BJ (cell line): ENCODE measurements around the gene FKBP8. TPM values are rescaled to one million over a fixed set of nuclear protein-coding genes. Genes with fewer than 3 reads are reported as not detected.

Experiments
- CTCF ChIA-PET: fragments of 350-600 bp; formaldehyde crosslinking; extraction: SDS; loops from one replicate; lab custom pipeline; 2021; ENCODE audit warnings: antibody characterized with exemption, inconsistent platforms; lab: Yijun Ruan, JAX
- POLR2A ChIA-PET: fragments of 300-600 bp; sonication (Branson Sonifier 250); formaldehyde crosslinking; extraction: SDS; loops from one replicate; lab custom pipeline; 2021; ENCODE audit warnings: antibody characterized with exemption; lab: Charles Lee
- DNase-seq: peaks from one replicate; pipeline ENCODE4 v3.0.0-alpha.2; 2011; ENCODE audit warnings: low read depth
- H3K27me3 ChIP-seq: 2 replicates; pipeline ENCODE4 v1.6.0; 2011; ENCODE audit warnings: low read length; ENCODE audit not compliant: control insufficient read depth, insufficient read depth
- H3K36me3 ChIP-seq: 2 replicates; pipeline ENCODE4 v1.5.1; 2011; ENCODE audit warnings: low read length; ENCODE audit not compliant: control insufficient read depth, insufficient read depth
- H3K4me3 ChIP-seq: 2 replicates; pipeline ENCODE4 v1.5.1; 2011; ENCODE audit warnings: low read depth, mild to moderate bottlenecking, control low read depth, low read length
- CTCF ChIP-seq: IDR thresholded peaks from 2 replicates; pipeline ENCODE4 v1.5.1; 2011; ENCODE audit warnings: low read depth, mild to moderate bottlenecking, control low read depth, inconsistent platforms, low read length, moderate library complexity; ENCODE audit not compliant: insufficient read depth
- polyA plus RNA-seq: library from polyadenylated mRNA; depleted of rRNA; stranded (reverse); fragments of >200 nt; gene quantifications from 2 replicates; pipeline ENCODE4 v1.2.3, GENCODE V29; 2011

The FKBP8 gene
- polyA plus RNA-seq, 1 experiment = 280 TPM

- CTCF ChIA-PET = interaction anchor here (0.6 to 1.9 kb wide), 7 partner anchors 10 to 108 kb away, joined by 3 to 8 read pairs (median 4); partner anchors contain the start of genes REX1BD and UBA52
- no peak for TF ChIP-seq CTCF
- POLR2A ChIA-PET = interaction anchor here (0.6 kb wide), 2 partner anchors 28 to 37 kb away, joined by 3 to 10 read pairs; partner anchors contain the start of gene ELL
These were observed 15.2 kb upstream of the FKBP8 start for GRCh38 chr19:18558604-18559003.

GRCh38 chr19:18558202-18558555 lies 14.8 kb upstream of the FKBP8 start:
- H3K4me3 ChIP-seq = peak overlapping the region; percentile 93
- peaks cover 3% of the 10 kb centered on the region; the same call in 1 of the 2 replicates for H3K36me3 ChIP-seq
- POLR2A ChIA-PET = interaction anchor here (0.6 kb wide), 2 partner anchors 29 to 37 kb away, joined by 3 to 10 read pairs; partner anchors contain the start of gene ELL
- no peak for DNase-seq
- no peak for TF ChIP-seq CTCF
- CTCF ChIA-PET = interaction anchor here (0.6 to 2.3 kb wide), 10 partner anchors 11 to 429 kb away, joined by 3 to 10 read pairs (median 4); partner anchors contain the start of genes REX1BD, UBA52 and UPF1
- no peaks in the 10 kb centered on the region for H3K27me3 ChIP-seq

More at GRCh38 chr19:18558604-18559003, 15.2 kb upstream of the FKBP8 start:
- no peak for DNase-seq
- H3K4me3 ChIP-seq = peak overlapping the region; percentile 93
- no peaks in the 10 kb centered on the region for H3K27me3 ChIP-seq
- H3K36me3 ChIP-seq = peaks cover 3% of the 10 kb centered on the region; the same call in 1 of the 2 replicates

- no peaks in the 10 kb centered on the region for H3K27me3 ChIP-seq
- ChIA-PET POLR2A (interaction anchor here (0.6 to 0.9 kb wide), 3 partner anchors 14 to 76 kb away, joined by 3 to 9 read pairs (median 7); partner anchors contain the start of gene FKBP8), CTCF (interaction anchor here (1.0 to 2.3 kb wide), 9 partner anchors 11 to 429 kb away, joined by 3 to 10 read pairs (median 4); partner anchors contain the start of genes REX1BD, UBA52 and UPF1)
- peaks cover 3% of the 10 kb centered on the region; the same call in 1 of the 2 replicates for H3K36me3 ChIP-seq
- H3K4me3 ChIP-seq = peak within 1 kb of the TSS; percentile 93
- no peak for TF ChIP-seq CTCF
- peak; percentile 97 for DNase-seq
These were observed 14.2 kb upstream of the FKBP8 start, which contains the start of gene KXD1 for GRCh38 chr19:18557411-18558201. TSS of gene KXD1 (plus strand) at chr19:18557870. CDS start at chr19:18562057, 4,187 bp downstream.

GRCh38 chr19:18551631-18552030 lies 8.3 kb upstream of the FKBP8 start:
- POLR2A ChIA-PET = no interaction called here
- no peak for TF ChIP-seq CTCF

GRCh38 chr19:18543814-18544475 lies 572 bp upstream of the FKBP8 start:
- no peak for TF ChIP-seq CTCF
- H3K36me3 ChIP-seq = peaks cover 18% of the 10 kb centered on the region
- ChIA-PET POLR2A (interaction anchor here (0.5 to 0.8 kb wide), 2 partner anchors 14 kb away, joined by 6 to 9 read pairs; partner anchors contain the start of gene KXD1), CTCF (interaction anchor here (1.1 to 1.6 kb wide), 3 partner anchors 22 to 93 kb away, joined by 3 to 4 read pairs (median 3); partner anchors contain the start of gene ELL)
- no peaks in the 10 kb centered on the region for H3K27me3 ChIP-seq
- DNase-seq = no peak
- peak overlapping the region; percentile 31 for H3K4me3 ChIP-seq

More at GRCh38 chr19:18551631-18552030, 8.3 kb upstream of the FKBP8 start:
- Histone ChIP-seq H3K36me3 (no peaks in the 10 kb centered on the region), H3K4me3 (no peak overlapping the region), H3K27me3 (no peaks in the 10 kb centered on the region)
- no peak for DNase-seq
- CTCF ChIA-PET = no interaction called here
